HG02759 (cell line): Measurements from ENCODE around the gene CDPF1.
A peak's percentile ranks its signal among the peaks of the same experiment; 100 is the strongest.

Experiments used
- ATAC-seq: cut with Tn5 transposase; IDR thresholded peaks from one replicate; pipeline ENCODE4 v1.9.1; 2021; ENCODE audit warnings: mild to moderate bottlenecking, moderate library complexity; ENCODE audit not compliant: unreplicated experiment

The CDPF1 gene, protein sequence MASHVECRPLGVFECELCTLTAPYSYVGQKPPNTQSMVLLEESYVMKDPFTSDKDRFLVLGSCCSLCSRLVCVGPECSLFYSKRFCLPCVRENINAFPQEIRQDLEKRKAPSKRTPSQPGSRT

DNA sequence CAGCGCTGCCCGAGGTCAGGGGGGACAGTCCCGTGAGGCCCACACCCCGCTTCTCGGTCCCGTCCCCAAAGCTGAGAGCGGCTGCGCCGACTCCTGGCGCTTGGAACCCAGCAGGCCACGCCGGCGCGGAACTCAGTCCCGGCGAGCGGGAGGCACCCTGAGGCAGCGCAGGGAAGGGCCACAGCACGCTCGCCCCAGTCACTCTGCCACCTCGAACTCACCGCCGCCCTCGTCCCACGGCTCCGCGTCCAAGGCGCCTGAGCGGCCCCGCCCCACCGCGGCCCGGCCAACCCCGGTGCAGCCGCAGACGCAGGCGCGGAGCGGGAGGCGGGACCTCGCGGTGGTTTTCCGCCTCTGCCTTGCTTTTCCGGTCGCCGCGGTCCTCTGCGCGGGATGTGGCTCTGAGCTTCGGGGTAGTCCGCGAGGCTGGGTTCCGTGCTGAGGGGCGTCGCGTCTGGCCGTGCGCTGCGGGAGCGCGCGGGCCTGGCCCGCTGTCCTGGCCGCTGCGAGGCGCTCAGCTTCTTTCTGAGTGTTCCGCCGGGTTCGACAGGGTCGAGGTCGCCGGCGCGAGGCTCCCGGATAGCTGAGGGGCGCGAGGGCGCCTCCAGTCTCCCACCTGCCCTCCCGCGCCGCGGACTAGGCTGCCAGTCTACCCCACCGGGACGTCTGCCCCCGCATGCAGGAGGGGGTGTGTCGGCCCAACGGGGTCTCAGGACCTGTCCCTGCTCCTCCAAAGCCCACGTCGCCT is at the start of gene CDPF1:
TSS of gene CDPF1 (minus strand) at position 259 of the 748 bp plus-strand sequence. CDS start 2,009 bp downstream, outside the sequence.
- ATAC-seq = peak; percentile 89

DNA sequence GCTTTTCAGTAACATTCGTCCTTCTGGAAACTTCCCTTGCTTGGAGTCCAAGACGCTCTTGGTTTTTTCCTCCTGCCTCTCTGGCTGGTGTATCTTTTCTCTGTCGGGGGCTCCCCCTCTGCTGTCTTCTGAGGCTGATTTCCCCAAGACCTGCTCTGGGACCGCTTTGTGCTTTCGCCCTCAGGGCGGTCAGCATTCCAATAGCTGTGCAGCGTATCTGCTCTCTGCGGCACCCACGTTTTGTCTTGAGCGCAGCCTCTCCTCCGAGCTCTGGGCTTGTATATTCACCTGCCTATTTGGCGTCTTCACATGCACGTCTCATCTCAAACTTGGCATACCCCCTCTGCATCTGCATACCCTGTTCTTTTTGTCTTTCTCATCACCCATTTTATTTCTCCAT is 49.0 kb upstream of the CDPF1 start:
- no peak for ATAC-seq

DNA sequence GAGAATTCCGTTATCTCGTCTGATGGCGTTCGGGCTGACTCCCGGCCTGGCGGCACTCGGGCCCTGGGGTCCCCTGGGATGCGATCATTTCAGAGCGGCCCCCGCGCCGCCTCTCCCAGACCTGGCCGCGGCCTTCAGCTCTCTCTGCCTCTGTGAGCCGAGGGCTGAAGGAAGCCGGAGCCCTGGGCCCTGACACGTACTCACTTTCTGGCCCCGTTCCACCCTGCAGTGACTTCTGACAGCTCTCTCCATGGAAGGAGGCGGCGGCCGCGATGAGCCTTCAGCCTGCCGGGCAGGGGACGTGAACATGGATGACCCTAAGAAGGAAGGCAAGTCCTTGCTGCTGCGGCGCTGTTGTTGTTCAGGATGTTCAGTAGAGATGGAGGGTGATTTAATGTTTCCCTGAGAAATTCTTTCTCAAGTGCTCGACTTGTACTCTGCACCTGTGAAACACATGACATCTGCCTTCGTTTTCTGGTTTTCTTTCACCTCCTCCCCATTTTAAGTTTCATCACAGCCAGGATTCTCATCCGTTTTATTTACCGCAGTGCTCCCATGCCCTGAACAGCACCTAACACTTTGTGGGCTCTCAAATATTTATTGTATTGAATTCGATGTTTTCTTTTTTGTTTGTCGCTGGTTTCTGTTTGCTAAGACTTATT is 47.2 kb upstream of the CDPF1 start:
- peak; percentile 12 for ATAC-seq

DNA sequence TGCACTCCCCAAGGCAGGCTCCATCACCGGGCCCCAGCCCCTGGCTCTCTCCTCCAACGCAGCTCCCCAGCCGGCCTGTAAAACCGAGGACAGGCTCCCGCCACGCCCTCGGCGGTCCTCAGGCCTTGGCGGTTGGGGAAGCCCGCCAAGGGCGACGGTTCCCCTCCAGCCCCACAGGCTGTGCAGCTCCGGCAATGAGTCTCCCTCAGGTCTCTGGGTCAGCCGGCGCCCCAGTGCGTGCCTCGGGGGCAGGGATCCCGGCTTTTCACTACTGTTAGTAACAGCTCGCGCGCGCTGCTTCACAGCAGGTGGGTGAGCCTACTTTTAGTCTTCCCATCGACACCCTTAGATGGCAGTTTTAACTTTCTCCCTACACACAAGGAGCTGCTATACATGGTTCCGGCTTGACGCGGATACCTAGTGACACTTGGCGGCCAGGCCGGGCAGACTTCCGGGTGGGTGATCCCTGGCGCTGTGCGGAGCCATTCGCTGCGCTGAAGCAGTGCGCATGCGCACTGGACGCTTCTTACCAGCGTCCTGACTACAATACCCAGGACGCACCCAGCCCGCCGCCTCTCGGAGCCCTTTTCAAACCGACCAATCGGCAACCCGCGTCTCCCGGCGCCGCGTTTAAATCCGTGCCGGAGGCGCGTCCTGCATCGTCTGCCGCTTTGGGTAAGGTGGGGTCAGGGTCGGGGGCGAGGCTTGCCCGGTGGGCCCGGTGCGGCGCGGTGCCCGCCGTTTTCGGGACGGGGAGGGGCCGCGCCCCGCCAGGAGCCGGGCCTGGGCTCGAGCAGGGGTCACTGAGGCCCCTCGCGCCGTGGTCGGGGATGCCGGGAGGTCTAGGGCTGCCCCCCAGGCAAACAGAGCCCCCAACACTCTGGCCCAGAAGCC is 46.4 kb upstream of the CDPF1 start, which contains the start of gene GTSE1:
TSS of gene GTSE1 (plus strand) at position 614 of the 894 bp plus-strand sequence. CDS start 531 bp downstream, outside the sequence.
- peak; percentile 97 for ATAC-seq

DNA sequence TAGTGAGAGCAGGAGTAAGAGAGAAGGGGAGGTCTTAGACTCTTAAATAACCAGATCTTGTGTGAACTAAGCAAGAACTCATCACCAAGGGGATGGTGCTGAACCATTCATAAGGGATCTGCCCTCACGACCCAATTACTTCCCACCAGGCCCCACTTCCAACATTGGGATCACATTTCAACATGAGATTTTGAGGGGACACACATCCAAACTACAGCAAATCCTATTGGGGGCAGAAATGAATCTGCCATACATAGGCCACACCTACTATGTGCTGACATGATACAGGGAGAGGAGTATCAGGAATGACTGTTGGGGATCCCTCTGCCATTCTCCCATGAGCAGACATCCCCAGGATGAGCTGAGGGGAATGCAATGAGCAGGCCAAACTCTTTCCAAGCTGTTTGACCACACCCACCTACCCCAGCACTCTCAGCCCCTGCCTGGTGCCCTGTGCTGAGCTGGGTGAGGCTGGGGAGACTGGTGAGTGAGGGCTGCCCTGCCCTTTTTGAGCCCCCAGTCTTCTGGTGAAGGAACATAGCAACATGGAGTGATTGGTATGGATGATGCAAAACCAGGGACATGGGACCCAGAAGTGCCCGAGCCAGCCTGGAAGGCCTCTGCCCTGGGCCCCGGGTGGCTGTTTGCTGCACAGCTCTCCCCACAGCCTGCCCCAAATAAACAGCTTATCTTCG is 45.3 kb upstream of the CDPF1 start:
- ATAC-seq = no peak

DNA sequence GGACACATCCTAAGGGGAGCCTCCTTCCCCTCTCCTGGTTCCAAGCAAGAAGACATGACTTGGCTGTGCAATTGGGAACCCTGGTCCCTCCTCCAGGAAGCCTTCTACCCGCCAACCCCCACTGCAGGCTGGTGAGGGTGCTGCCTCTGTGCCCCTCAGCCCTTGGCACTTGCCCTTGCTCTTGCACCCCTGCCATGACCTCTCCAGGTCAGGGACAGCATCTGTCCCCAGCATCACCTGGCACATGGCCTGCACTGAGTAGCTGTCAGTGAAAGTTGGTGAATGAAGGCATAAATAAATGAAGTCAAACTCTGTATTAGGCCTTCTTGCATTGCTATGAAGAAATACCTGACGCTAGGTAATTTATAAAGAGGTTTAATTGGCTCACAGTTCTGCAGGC is 44.7 kb upstream of the CDPF1 start:
- ATAC-seq = no peak

DNA sequence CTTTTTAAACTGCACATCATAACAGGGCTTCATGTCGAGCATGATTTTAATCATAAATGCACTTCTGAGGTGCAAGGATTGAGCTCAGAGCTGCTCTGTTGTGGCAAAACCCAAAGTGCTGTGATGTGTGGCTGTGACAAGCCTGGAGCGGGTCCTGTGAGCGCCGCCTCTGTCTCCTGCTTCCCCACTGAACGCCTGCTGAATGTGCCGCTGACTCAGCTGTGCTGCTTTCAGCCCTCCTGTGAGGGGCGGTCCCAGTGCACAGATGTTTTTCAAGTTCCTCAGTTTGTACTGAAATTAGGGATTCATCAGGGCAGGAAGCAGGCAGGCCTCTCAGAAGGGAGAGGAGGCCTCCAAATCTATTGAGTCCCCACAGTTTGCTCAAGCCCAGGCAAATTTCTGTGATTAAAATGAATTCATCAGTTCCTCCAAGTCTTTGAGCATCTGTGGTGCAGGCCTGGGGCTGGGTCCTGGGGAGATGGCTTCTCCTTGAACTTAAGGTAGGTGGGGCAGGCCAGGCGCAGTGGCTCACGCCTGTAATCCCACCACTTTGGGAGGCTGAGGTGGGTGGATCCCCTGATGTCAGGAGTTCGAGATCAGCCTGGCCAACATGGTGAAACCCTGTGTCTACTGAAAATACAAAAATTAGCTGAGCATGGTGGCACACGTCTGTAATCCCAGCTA is 43.6 kb upstream of the CDPF1 start:
- ATAC-seq = no peak

DNA sequence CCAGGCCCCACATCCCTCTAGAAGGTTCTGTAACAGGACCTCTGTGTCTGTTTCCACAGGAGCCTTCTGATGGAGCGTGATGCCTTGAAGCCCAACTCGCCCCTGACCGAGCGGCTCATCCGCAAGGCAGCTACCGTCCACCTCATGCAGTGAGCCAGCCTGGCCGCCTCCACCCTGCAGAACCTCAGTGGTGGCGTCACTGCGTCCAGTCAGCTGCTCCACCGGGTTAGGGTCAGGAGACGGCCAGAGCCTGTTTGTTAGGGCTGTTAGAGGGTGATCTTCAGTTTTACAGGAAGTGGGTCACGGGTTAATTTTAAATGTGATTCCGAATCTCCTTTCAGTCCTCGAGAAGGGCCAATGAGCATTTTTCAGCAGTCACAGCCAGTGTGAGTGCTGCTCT is 42.6 kb upstream of the CDPF1 start:
- no peak for ATAC-seq

DNA sequence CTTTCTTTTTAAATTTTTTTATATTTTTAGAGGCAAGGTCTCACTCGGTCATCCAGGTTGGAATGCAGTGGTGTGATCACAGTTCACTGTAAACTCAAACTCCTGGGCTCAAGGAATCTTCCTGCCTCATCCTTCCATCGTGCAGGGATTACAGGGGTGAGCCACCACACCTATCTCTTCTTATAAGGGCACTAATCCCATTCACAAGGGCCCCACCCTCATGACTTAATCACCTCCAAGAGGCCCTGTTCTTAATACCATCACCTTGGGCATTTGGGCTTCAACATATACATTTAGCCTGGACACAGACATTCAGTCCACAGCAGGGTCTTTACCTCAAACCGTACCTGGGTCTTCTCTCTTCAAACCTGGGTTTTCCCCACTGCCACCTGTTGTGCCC is 42.1 kb upstream of the CDPF1 start:
- no peak for ATAC-seq

DNA sequence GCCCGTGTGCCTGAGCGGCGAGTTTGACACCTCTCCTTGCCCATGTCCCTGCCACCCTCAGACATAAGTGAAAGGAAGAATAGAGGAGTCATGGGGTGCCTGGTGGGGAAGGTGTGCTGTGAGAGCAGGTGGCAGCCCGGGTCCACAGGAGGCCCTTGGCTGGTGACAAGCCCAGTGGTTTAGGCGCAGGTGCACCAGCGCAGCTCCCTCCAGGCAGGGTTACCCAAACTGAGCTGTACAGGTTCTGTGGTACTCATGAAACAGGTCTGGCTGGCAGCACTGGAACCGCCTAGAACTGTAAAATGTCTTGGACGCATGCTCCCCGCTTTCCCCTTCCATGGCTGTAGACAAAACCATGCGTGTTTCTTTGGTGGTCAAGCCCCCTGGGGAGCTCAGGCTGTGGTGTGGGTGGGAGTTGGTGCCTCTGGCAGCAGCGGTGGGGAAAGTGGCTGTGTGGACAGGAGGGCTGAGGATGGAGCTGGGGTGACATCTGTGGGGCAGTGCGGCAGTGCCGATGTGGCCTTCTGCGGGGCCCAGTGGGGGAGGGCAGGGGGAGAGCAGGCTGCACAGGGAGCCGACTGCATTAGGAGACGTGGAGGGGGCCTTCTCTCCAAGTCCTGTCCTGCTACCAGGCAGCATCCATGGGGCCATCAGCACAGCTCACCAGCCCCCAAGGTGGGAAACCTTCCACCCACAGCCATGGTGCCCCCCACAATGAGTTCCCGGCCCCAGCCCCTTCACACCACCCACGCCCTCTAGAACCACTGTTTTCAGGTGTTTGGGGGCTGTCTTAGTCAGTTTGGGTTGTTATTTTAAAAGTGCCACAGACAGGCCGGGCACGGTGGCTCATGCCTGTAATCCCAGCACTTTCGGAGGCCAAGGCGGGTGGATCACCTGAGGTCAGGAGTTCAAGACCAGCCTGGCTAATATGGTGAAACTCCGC is 41.0 kb upstream of the CDPF1 start:
- no peak for ATAC-seq

DNA sequence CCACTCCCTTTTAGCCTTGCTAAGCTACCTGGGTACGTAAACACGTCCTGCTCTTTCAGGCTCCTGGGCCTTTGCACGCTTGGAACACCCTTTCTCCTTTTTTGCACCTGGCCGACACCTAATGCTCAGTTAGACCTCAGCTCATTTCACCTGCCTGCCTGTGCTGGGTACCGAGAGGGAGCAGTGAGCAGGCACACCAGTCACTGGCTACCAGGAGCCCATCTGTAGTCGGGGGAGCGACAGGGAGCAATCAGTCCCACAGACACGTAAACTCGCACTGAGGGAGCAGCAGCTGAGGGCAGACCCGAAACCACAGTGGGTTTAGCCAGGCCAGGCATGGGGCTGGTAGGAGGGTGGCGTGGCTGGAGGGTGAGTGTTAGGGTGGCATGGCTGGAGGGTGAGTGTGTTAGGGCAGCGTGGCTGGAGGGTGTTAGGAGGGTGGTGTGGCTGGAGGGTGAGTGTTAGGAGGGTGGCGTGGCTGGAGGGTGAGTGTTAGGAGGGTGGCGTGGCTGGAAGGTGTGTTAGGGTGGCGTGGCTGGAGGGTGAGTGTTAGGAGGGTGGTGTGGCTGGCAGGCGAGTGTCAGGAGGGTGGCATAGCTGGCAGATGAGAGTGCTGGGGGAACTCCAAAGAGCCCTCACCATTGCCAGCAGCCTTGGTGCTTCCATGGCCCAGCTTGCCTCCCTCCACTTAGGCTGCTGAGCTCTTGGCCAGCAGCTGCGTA is 40.2 kb upstream of the CDPF1 start:
- ATAC-seq = no peak

DNA sequence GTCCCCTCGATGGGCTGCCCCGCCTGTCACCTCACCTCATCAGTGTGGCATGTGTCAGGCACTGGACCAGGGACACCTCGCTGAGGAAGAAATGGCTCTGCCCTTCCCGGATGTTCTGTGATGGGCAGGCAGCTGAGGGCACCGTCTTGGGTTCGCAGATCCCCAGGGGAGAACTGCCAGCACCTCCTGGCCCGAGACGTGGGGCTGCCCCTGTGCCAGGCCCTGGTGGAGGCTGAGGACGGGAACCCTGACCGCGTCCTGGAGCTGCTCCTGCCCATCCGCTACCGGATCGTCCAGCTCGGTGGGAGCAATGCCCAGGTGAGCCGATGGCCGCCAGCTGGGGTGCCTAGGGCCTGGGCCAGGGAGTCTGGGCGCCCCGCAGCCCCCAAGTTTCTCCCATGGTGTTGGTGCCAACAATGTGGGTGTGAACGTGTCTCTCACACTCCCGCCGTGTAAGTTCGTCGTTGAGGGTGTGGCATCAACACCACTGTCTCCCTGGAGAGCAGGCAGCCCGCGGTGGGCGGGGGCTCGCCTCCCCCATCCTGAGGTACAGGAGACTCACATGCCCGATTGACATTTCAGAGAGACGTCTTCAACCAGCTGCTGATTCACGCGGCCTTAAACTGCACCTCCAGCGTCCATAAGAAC is 39.3 kb upstream of the CDPF1 start:
- no peak for ATAC-seq

DNA sequence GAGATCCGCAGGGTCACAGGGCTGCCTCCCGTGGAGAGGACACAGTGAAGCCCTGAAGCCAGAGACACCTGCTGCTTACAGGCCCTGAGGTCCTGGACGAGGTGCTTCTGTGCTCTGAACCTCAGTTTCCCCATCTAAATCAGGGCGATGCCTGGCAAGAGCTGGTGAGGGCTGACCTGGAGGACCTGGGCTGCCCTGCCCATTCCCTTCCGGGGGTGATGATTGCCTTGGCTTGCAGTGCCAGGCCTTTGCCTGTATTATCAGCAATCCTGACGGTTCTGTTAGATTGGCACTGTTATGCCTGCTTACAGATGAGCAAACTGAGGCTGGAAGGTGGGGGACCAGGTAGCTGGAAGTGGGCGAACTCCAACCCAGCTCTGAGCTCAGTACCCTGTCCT is 38.8 kb upstream of the CDPF1 start:
- ATAC-seq = no peak

DNA sequence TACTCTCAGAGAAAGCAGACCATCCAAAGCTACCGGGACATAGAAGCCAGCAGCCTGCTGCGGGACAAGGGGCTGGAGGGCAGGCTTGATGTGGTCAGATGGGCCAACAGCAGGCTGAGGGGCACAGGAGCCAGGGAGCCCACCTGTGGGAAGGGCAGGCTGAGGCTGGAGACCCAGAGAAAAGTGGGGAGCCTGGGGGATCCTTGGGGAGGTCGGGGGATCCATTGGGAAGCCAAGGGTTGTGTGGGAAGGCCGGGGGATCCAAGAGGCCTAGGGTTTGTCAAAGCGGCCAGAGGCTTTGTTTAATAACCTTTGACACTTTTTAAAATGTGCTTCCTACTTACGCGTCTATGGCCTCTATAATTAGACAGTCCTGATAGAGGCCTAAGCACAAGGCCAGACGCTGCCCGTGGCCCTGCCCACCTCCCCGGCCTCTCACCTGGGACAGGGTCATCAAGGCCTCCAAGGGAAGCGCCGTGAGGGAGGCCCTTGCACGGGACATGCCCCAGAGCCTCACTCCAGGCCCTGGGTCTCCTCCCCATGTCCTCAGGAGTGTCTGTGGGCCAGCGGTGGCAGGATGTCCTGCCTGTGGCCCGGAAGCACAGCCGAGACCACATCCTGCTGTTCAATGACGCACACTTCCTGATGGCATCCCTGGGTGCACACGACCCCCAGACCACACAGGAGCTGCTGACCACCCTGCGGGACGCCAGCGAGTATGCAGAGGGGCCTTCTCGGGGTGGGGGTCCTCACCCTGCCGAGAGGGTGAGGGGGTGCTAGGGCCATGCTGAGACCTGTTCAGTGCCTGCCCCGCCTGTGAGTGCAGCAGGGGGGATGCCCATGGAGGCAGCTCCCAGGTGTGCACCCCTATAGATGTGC is 38.0 kb upstream of the CDPF1 start:
- peak; percentile 86 for ATAC-seq

DNA sequence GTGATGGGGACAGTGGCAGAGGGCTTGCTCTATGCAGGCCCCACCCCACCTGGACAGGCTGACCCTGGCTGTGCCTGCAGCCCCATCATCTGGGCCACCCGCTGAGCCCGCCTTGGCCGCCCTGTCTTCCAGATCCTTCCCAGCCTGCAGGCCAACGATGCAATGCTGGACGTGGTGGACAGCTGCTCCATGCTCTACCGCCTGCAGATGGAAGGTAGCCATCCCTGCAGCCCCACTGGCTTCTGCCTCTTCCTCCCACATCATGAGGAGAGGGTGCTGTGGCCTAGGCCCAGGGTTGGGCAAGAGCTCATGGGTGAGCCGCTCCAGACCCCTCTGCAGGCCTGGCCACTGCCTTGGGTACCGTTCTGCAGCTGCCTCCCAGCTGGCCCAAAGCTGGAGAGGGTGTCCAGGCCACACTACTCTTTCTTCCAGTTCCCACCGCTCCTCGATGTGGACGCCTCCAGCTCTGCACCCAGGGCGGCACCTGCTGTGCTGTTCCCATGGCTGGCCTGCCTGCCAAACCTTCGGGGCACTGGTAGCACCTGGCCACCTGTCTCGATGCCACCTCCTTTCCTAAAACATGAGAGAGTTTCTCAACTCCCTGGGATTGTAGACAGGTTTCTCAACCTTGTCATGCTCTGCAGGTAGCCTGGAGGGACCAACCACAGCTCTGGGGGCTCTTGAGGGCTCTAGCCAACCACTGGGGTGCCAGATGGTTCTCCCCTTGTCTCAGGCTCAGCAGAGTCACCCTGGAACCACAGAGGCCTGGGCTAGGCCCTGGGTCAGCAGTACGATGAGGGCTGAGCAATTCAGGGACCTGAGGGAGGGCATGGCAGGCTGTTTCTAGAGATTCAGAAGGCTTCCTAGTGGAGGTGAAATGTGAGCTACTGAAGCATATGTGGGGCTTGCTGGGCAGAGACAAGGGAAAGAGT is 37.1 kb upstream of the CDPF1 start:
- no peak for ATAC-seq

DNA sequence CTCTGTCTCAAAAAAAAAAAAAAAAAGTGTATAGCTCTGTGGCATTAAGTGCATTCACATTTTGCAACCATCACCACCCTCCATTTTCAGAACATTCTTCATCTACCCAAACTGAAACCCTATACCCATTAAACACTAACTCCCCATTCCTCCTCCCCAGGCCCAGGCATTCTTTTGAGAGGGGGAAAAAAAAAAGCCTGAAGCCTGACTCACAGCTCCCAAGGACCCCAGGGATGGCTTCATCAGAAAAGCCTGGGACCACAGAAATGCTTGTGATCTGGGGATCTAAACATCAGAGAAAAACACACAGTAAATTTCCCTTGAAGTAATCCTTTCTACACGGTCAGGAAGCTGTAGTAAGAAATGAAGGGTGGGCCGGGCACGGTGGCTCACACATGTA is 35.9 kb upstream of the CDPF1 start:
- ATAC-seq = no peak
